Measurements from ENCODE around the gene DCUN1D2. TPM values are rescaled to one million over a fixed set of nuclear protein-coding genes. Genes with fewer than 3 reads are reported as not detected.
"Not testable (repeated sequence)": the region's sequence is repeated elsewhere in the genome, so short reads cannot be mapped to it uniquely, and the experiment has no call there.

DCUN1D2 gene
- total RNA-seq, 1 donor from 2014 or later, result 19.2 TPM

- DNase-seq, result no peak
Observed at GRCh38 chr13:113489549-113490495, 689 bp downstream of the DCUN1D2 start.

- no peak for DNase-seq
Observed at GRCh38 chr13:113489171-113489548, 1.4 kb downstream of the DCUN1D2 start.

- DNase-seq, result no peak
Observed at GRCh38 chr13:113488283-113488682, 2.2 kb downstream of the DCUN1D2 start.

- DNase-seq, result no peak
Observed at GRCh38 chr13:113486698-113487097, 3.8 kb downstream of the DCUN1D2 start.

- no peak for DNase-seq
Observed at GRCh38 chr13:113485545-113485944, 5.0 kb downstream of the DCUN1D2 start.

- DNase-seq, result no peak
Observed at GRCh38 chr13:113483504-113484293, 6.8 kb downstream of the DCUN1D2 start.

GRCh38 chr13:113483081-113483480 is 7.4 kb downstream of the DCUN1D2 start:
- DNase-seq, result no peak

GRCh38 chr13:113479179-113479578 is 11.3 kb downstream of the DCUN1D2 start:
- no peak for DNase-seq

GRCh38 chr13:113477724-113478123 is 12.8 kb downstream of the DCUN1D2 start:
- no peak for DNase-seq

GRCh38 chr13:113476811-113477210 is 13.7 kb downstream of the DCUN1D2 start:
- no peak for DNase-seq

GRCh38 chr13:113475911-113476310 is 14.6 kb downstream of the DCUN1D2 start:
- no peak for DNase-seq

GRCh38 chr13:113475280-113475679 is 15.2 kb downstream of the DCUN1D2 start:
- DNase-seq, result no peak

GRCh38 chr13:113474179-113474578 is 16.3 kb downstream of the DCUN1D2 start:
- DNase-seq, result no peak

GRCh38 chr13:113472355-113473025 is 18.0 kb downstream of the DCUN1D2 start:
- DNase-seq, result no peak

GRCh38 chr13:113471844-113472243 is 18.7 kb downstream of the DCUN1D2 start:
- no peak for DNase-seq

- not testable (repeated sequence) for DNase-seq
Observed at GRCh38 chr13:113470635-113471163, 19.8 kb downstream of the DCUN1D2 start.

GRCh38 chr13:113470073-113470472 is 20.4 kb downstream of the DCUN1D2 start:
- DNase-seq, result no peak

- DNase-seq, result no peak
Observed at GRCh38 chr13:113469582-113469981, 20.9 kb downstream of the DCUN1D2 start.

- no peak for DNase-seq
Observed at GRCh38 chr13:113468472-113469201, 21.9 kb downstream of the DCUN1D2 start.

GRCh38 chr13:113468029-113468428 is 22.5 kb downstream of the DCUN1D2 start:
- no peak for DNase-seq

- no peak for DNase-seq
Observed at GRCh38 chr13:113466383-113466782, 24.1 kb downstream of the DCUN1D2 start.

- no peak for DNase-seq
Observed at GRCh38 chr13:113465300-113465699, 25.2 kb downstream of the DCUN1D2 start.

Measured in occipital lobe (tissue), 2 donors.